Right lobe of liver (tissue), 6 donors: ENCODE results near the gene ANKRD44. TPM values are rescaled to one million over a fixed set of nuclear protein-coding genes. Genes with fewer than 3 reads are reported as not detected.

Experiments
- ATAC-seq, 4 donors: fragments of 200-7000 bp; cut with Tn5 transposase; one replicate each; pipeline ENCODE4 v1.9.1; 2020; ENCODE audit warnings: mild to moderate bottlenecking in 4 of 4, moderate library complexity in 4 of 4
- DNase-seq, 3 donors: peaks; one replicate each; pipeline ENCODE4 v3.0.0-alpha.2; 2020
- H3K27ac ChIP-seq, 3 donors: fragments of 200-600 bp; one replicate each; pipeline ENCODE4 v1.8.0; 2022
- H3K27me3 ChIP-seq, 2 donors: fragments of 200-600 bp; one replicate each; pipeline ENCODE4 v1.8.0; 2022
- H3K36me3 ChIP-seq, 4 donors: fragments of 200-600 bp; sonication (generic) in 1 of 4; one replicate each; pipeline versions ENCODE4 v1.5.1 to v1.8.0; 2017 to 2022; ENCODE audit warnings: control low read depth in 1 of 4
- H3K4me1 ChIP-seq, 4 donors: fragments of 200-600 bp; sonication (generic) in 1 of 4; one replicate each; pipeline versions ENCODE4 v1.5.1 to v1.8.0; 2017 to 2022; ENCODE audit warnings: control low read depth in 1 of 4
- H3K4me3 ChIP-seq, 3 donors: fragments of 200-600 bp; one replicate each; pipeline ENCODE4 v1.8.0; 2022
- H3K9me3 ChIP-seq, 4 donors: fragments of 200-600 bp; sonication (generic) in 1 of 4; one replicate each; pipeline versions ENCODE4 v1.5.1 to v1.8.0; 2017 to 2022; ENCODE audit warnings: control low read depth in 1 of 4
- POLR2A ChIP-seq: fragments of 450-650 bp; IDR thresholded peaks from one replicate; pipeline ENCODE4 v1.6.1; 2017; ENCODE audit warnings: antibody characterized with exemption, mild to moderate bottlenecking
- WGBS: methylation state at CpG from one replicate; pipeline ENCODE4 v1.1.6; 2018; ENCODE audit warnings: low coverage, low lambda C conversion rate; ENCODE audit not compliant: insufficient coverage; ENCODE audit errors: missing lambda C conversion rate; 5-methylcytosine and 5-hydroxymethylcytosine counted together
- intact Hi-C, 2 donors: fragments of 100-400 bp; cut with DNase I; formaldehyde crosslinking; loops; one replicate each; pipeline versions ENCODE4 v1.11.2 to v1.14.1; 2022
- total RNA-seq, 6 experiments: library from RNA; depleted of rRNA in 2 of 6; stranded (reverse); fragments of >200 nt in 2 of 6; fragmentation: NEBNext Ultra II Directional in 3 of 6; extraction: Animal tissue kit (Norgen Biotek cat#: 25700) in 3 of 6; gene quantifications; one replicate each; pipeline versions ENCODE4 v1.1.0 to v1.2.4, GENCODE V29; 2016 to 2023
- TF ChIP-seq, protein P1 (sequence below), 4 donors: fragments of 200-600 bp in 3 of 4; fragments of 450-650 bp in 1 of 4; IDR thresholded peaks; one replicate each; pipeline versions ENCODE4 v1.5.1 to v1.8.0; 2016 to 2022; ENCODE audit warnings: antibody characterized with exemption in 4 of 4, mild to moderate bottlenecking in 2 of 4
- donor health status: DM: no; HTN: yes; CAD: no.
- donor health status: DM: no; HTN: no; CAD: no.
- donor health status: DM: no; HTN: no; CAD: no.
- donor health status: DM: no; HTN: yes; CAD: no.
- donor health status: DM: no; HTN: yes; CAD: no.

Gene ANKRD44
- total RNA-seq, 6 experiments from 2014 or later = 7.9 to 19.5 (median 13.3) TPM

GRCh38 chr2:196985511-196986183 is 324.9 kb downstream of the ANKRD44 start:
- WGBS = 46% methylated on average over 2 of the region's 3 CpGs
- no peaks in the 10 kb centered on the region for H3K9me3 ChIP-seq
- ATAC-seq = no peak

GRCh38 chr2:196984903-196985302 is 325.7 kb downstream of the ANKRD44 start:
- Histone ChIP-seq H3K27ac (no peak overlapping the region), H3K36me3 (no peaks in the 10 kb centered on the region), H3K9me3 (no peaks in the 10 kb centered on the region), H3K4me1 (no peaks in the 10 kb centered on the region), H3K27me3 (no peaks in the 10 kb centered on the region), H3K4me3 (no peak overlapping the region)
- intact Hi-C loops = no loop called here
- no peak for TF ChIP-seq POLR2A
- no peak for DNase-seq
- ATAC-seq = no peak
- WGBS = 100% methylated on average over 3 of the region's 5 CpGs

More at GRCh38 chr2:196985511-196986183, 324.9 kb downstream of the ANKRD44 start:
- intact Hi-C loops = no loop called here
- no peak overlapping the region for H3K27ac ChIP-seq
- H3K27me3 ChIP-seq = no peaks in the 10 kb centered on the region
- H3K4me3 ChIP-seq = no peak overlapping the region
- H3K4me1 ChIP-seq = no peaks in the 10 kb centered on the region
- DNase-seq = no peak
- TF ChIP-seq, protein P1, sequence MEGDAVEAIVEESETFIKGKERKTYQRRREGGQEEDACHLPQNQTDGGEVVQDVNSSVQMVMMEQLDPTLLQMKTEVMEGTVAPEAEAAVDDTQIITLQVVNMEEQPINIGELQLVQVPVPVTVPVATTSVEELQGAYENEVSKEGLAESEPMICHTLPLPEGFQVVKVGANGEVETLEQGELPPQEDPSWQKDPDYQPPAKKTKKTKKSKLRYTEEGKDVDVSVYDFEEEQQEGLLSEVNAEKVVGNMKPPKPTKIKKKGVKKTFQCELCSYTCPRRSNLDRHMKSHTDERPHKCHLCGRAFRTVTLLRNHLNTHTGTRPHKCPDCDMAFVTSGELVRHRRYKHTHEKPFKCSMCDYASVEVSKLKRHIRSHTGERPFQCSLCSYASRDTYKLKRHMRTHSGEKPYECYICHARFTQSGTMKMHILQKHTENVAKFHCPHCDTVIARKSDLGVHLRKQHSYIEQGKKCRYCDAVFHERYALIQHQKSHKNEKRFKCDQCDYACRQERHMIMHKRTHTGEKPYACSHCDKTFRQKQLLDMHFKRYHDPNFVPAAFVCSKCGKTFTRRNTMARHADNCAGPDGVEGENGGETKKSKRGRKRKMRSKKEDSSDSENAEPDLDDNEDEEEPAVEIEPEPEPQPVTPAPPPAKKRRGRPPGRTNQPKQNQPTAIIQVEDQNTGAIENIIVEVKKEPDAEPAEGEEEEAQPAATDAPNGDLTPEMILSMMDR (IDR thresholded peaks at IDR 0.05) = no peak
- no peak for TF ChIP-seq POLR2A
- H3K36me3 ChIP-seq = no peaks in the 10 kb centered on the region

GRCh38 chr2:196983934-196984333 is 326.6 kb downstream of the ANKRD44 start:
- Histone ChIP-seq H3K36me3 (no peaks in the 10 kb centered on the region), H3K9me3 (no peaks in the 10 kb centered on the region), H3K27ac (peak overlapping the region in 1 of 3 donors; percentile 22), H3K27me3 (no peaks in the 10 kb centered on the region), H3K4me1 (no peaks in the 10 kb centered on the region), H3K4me3 (no peak overlapping the region)
- WGBS = 58% methylated on average over 3 of the region's 3 CpGs
- intact Hi-C loops = no loop called here
- DNase-seq (no peak), ATAC-seq (peak; percentile 50 to 88 (median 76))
- TF ChIP-seq POLR2A = no peak
- TF ChIP-seq, protein P1 (IDR thresholded peaks at IDR 0.05) = no peak

- Histone ChIP-seq H3K4me1 (no peaks in the 10 kb centered on the region), H3K27me3 (no peaks in the 10 kb centered on the region), H3K4me3 (no peak overlapping the region), H3K27ac (no peak overlapping the region), H3K36me3 (no peaks in the 10 kb centered on the region), H3K9me3 (no peaks in the 10 kb centered on the region)
- intact Hi-C loops = no loop called here
- ATAC-seq (no peak), DNase-seq (no peak)
- no peak for TF ChIP-seq POLR2A
- TF ChIP-seq, protein P1 (IDR thresholded peaks at IDR 0.05) = no peak
- 50% methylated on average over 3 of the region's 3 CpGs for WGBS
Observed at GRCh38 chr2:196980473-196980872, 330.1 kb downstream of the ANKRD44 start.

GRCh38 chr2:196980001-196980400 is 330.6 kb downstream of the ANKRD44 start:
- no peaks in the 10 kb centered on the region for H3K9me3 ChIP-seq
- ATAC-seq = no peak
- 59% methylated on average over 1 of the region's 1 CpG for WGBS
- no peak for TF ChIP-seq POLR2A
- TF ChIP-seq, protein P1 (IDR thresholded peaks at IDR 0.05) = no peak
- H3K27me3 ChIP-seq = no peaks in the 10 kb centered on the region
- no peak overlapping the region for H3K4me3 ChIP-seq
- H3K4me1 ChIP-seq = no peaks in the 10 kb centered on the region
- no peak for DNase-seq
- no peak overlapping the region for H3K27ac ChIP-seq
- intact Hi-C loops = no loop called here
- H3K36me3 ChIP-seq = no peaks in the 10 kb centered on the region
